Measurements from ENCODE around the gene WWC1.

WWC1 gene

DNA sequence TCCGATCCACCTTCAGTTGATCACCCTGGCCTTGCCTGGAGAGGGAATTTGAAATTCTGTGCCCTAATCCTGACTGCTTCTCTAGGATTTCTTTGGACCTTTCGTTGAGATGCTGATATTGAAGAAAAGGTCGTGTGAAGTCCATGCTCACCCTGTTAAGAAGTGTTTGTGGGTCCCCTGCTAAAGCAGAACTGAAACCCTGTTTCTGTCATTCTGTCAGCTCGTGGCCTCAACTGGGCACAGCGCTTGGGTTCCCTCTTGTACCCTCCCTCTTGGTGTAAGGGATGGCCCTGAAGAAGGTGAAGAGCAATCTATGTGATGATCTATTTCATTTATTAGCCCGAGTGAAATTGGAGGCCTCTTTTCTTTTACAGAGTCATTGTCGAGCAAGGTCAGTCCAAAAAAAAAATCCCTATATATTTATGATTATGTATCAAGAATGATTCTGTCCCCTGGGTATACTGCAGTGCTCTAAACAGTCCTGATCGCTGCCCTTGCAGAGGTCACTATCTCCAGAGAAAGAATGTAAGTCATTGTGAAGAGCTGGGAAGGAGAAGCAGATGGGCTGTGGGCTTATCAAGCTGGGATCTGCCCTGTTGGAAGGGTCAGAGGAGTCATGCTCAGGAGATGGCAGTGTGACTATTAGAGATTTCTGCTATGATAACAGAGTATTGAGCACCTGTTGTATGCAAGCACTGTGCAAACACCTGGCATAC is 56.1 kb downstream of the WWC1 start:
- no peaks in the 10 kb centered on the region for H3K27me3 ChIP-seq (replicated peaks; ENCODE audit: control insufficient read depth, insufficient read depth, low read length)
- H3K36me3 ChIP-seq (ENCODE audit: control insufficient read depth, insufficient read depth, low read length) = no peaks in the 10 kb centered on the region
- H3K4me3 ChIP-seq (replicated peaks; ENCODE audit: low read depth, low read length) = no peak overlapping the region
- TF ChIP-seq, protein P1, sequence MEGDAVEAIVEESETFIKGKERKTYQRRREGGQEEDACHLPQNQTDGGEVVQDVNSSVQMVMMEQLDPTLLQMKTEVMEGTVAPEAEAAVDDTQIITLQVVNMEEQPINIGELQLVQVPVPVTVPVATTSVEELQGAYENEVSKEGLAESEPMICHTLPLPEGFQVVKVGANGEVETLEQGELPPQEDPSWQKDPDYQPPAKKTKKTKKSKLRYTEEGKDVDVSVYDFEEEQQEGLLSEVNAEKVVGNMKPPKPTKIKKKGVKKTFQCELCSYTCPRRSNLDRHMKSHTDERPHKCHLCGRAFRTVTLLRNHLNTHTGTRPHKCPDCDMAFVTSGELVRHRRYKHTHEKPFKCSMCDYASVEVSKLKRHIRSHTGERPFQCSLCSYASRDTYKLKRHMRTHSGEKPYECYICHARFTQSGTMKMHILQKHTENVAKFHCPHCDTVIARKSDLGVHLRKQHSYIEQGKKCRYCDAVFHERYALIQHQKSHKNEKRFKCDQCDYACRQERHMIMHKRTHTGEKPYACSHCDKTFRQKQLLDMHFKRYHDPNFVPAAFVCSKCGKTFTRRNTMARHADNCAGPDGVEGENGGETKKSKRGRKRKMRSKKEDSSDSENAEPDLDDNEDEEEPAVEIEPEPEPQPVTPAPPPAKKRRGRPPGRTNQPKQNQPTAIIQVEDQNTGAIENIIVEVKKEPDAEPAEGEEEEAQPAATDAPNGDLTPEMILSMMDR (IDR thresholded peaks at IDR 0.05; ENCODE audit: insufficient read depth, low read length, poor library complexity, severe bottlenecking) = no peak
- DNase-seq (ENCODE audit: extremely low read depth, insufficient read length) = no peak

DNA sequence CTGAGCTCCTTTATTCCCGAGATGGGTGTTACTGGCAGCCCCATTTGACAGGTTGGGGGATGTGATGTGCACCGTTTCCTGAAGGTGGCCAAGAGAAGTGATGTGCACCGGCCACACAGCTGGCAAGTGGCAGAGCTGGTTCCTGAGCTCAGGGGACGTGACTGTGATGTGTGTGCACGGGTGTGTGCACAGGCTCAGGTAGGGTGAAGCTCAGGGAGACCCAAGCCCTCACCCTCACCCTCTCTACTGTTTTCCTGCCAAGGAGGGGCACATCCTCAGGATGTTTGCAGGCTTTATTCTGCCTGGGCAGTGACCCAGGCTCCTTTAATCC is 56.6 kb downstream of the WWC1 start:
- Histone ChIP-seq H3K4me3 (replicated peaks; ENCODE audit: low read depth, low read length) (no peak overlapping the region), H3K36me3 (ENCODE audit: control insufficient read depth, insufficient read depth, low read length) (no peaks in the 10 kb centered on the region), H3K27me3 (replicated peaks; ENCODE audit: control insufficient read depth, insufficient read depth, low read length) (no peaks in the 10 kb centered on the region)
- no peak for DNase-seq (ENCODE audit: extremely low read depth, insufficient read length)
- TF ChIP-seq, protein P1 (IDR thresholded peaks at IDR 0.05; ENCODE audit: insufficient read depth, low read length, poor library complexity, severe bottlenecking) = no peak

DNA sequence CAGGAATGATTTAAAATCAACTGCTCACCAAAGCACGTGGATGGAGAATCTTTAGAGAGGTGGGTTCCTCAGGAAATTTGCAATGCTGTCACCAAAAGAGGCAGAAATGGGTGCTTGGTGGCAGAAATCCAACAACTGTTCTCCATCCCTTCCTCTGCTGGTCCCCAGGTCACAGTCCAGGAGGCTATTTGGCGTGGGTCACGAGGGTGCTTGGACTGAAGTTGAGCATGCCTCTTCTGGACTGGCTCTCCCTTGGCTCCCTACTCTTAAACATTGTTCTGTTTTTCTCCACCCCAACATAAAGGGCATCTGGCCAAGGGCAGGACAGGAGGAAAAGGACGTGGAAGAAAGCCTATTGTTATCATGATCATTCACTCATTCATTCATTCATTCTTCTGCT is 58.9 kb downstream of the WWC1 start:
- no peak for DNase-seq (ENCODE audit: extremely low read depth, insufficient read length)
- Histone ChIP-seq H3K27me3 (replicated peaks; ENCODE audit: control insufficient read depth, insufficient read depth, low read length) (no peaks in the 10 kb centered on the region), H3K36me3 (ENCODE audit: control insufficient read depth, insufficient read depth, low read length) (no peaks in the 10 kb centered on the region), H3K4me3 (replicated peaks; ENCODE audit: low read depth, low read length) (no peak overlapping the region)
- TF ChIP-seq, protein P1 (IDR thresholded peaks at IDR 0.05; ENCODE audit: insufficient read depth, low read length, poor library complexity, severe bottlenecking) = no peak

DNA sequence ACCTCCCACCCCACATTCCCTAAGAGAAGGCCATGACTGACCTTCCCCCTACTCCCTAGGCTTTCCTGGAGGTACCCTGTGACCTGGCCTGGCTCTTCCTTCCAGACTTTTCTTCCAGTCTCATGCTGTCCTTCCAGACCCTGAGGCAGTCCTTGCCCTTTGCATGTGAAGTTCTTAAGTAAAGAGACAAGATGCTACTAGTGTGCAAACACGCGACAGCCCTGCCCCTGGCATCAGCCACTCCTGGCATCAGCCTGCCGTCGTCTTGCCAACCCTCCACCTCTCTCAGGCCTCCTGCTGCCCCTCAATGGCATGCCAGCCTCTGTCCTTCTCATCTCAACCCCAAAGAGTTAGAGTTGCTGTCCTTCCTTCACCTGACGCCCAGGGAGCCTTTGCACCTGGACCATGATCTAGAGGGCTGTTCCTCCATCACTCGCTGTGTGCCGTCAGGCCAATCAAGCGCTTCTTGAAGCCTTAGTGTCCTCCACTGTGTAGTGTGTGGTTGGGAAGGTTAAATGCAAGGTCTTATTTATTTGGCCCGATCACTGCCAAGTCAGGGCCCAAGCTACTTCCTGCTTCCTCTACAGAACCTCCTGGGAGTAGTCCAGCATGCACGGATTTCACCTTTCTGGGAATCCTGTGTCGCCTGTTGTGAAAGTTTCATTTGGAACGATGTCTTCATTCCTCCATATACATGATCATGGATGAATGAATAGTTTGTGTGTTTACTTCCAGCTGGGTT is 61.9 kb downstream of the WWC1 start:
- no peaks in the 10 kb centered on the region for H3K27me3 ChIP-seq (replicated peaks; ENCODE audit: control insufficient read depth, insufficient read depth, low read length)
- DNase-seq (ENCODE audit: extremely low read depth, insufficient read length) = no peak
- no peak overlapping the region for H3K4me3 ChIP-seq (replicated peaks; ENCODE audit: low read depth, low read length)
- H3K36me3 ChIP-seq (ENCODE audit: control insufficient read depth, insufficient read depth, low read length) = no peaks in the 10 kb centered on the region
- TF ChIP-seq, protein P1 (IDR thresholded peaks at IDR 0.05; ENCODE audit: insufficient read depth, low read length, poor library complexity, severe bottlenecking) = no peak

DNA sequence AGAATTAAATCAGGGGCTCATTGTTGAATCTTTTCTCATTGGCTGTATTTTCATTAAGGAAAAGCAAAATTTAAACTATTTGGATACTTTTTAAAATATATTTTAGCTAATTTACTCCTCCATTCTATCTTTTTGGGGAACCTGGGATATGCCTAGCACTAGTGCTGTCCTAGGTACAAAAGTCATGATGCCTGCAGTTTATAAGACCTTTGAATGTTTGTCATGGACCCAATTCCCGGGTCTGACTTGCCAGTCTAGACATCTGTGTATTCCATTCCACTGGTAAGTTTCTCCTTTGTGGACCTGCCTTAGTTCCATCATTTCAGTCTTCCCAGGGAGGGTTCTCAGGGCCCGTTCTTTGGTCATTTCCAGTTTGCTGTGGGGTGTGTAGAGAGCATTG is 63.0 kb downstream of the WWC1 start:
- DNase-seq (ENCODE audit: extremely low read depth, insufficient read length) = no peak
- no peaks in the 10 kb centered on the region for H3K27me3 ChIP-seq (replicated peaks; ENCODE audit: control insufficient read depth, insufficient read depth, low read length)
- TF ChIP-seq, protein P1 (IDR thresholded peaks at IDR 0.05; ENCODE audit: insufficient read depth, low read length, poor library complexity, severe bottlenecking) = no peak

More for the DNA sequence above, 63.0 kb downstream of the WWC1 start:
- Histone ChIP-seq H3K4me3 (replicated peaks; ENCODE audit: low read depth, low read length) (no peak overlapping the region), H3K36me3 (ENCODE audit: control insufficient read depth, insufficient read depth, low read length) (no peaks in the 10 kb centered on the region)

Measured in GM06990 (cell line).